ENCODE data around the gene TMEM121. TPM values are rescaled to one million over a fixed set of nuclear protein-coding genes. Genes with fewer than 3 reads are reported as not detected.

Gene TMEM121
- total RNA-seq, 2 experiments from 2014 or later, result 0.21 to 0.25 TPM

DNA sequence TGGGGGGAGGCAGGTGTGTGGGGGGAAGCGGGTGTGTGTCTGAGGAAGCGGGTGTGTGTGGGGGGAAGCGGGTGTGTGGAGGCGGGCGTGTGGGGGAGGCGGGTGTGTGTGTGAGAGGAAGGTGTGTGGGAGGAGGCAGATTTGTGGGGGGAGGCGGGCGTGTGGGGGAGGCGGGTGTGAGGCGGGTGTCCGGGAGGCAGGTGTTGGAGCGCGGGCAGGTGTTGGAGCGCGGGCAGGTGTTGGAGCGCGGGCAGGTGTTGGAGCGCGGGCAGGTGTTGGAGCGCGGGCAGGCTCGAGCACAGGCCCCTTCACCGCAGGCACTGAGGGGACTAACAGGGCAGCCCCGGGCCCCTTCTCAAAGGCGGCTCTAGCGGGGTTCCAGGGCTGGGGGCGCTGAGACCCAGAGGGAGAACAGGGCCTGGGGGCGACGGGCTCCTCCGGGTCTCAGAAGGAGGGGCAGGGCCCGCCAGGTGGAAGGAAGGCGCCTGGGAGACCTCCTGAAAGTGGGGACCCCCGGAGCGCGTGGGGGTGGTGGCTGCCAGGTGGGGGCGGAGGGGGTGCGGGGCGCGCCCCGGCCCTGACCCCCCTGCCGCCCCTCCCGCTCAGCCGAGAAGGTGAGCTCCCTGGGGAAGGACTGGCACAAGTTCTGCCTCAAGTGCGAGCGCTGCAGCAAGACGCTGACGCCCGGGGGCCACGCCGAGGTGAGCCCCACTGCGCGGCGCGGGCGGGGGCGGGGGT is 48.6 kb upstream of the TMEM121 start:
- no peaks in the 10 kb centered on the region for H3K9me3 ChIP-seq (ENCODE audit: low read length)
- POLR2A ChIA-PET, result no interaction called here
- no TSS peak for BruUV-seq (replicated peaks)
- H3K4me3 ChIP-seq (ENCODE audit: low read depth, low read length, poor library complexity, severe bottlenecking), result no peak overlapping the region
- H3K4me2 ChIP-seq (ENCODE audit: low read length), result no peak overlapping the region
- H3K9me2 ChIP-seq (ENCODE audit: insufficient read depth, low read length), result no peaks in the 10 kb centered on the region
- peaks cover 24% of the 10 kb centered on the region for H3K4me1 ChIP-seq (ENCODE audit: insufficient read depth, low read length, poor library complexity, severe bottlenecking)
- H3K27ac ChIP-seq (ENCODE audit: low read depth, low read length, poor library complexity, severe bottlenecking), result no peak overlapping the region
- CTCF ChIA-PET (ENCODE audit: unreplicated experiment), result no interaction called here
- intact Hi-C loops (cut with micrococcal nuclease; ENCODE audit: unreplicated experiment), result no loop called here
- H4K20me1 ChIP-seq (ENCODE audit: insufficient read depth, low read length), result no peaks in the 10 kb centered on the region
- no peak for DNase-seq (ENCODE audit: low spot score)
- H3K36me3 ChIP-seq (ENCODE audit: insufficient read depth, low read length), result no peaks in the 10 kb centered on the region
- H2AFZ ChIP-seq (ENCODE audit: low read length), result no peak overlapping the region
- no peaks in the 10 kb centered on the region for H3K79me2 ChIP-seq (ENCODE audit: insufficient read depth, low read depth, low read length)
- no peak for TF ChIP-seq EZH2phosphoT487 (IDR thresholded peaks at IDR 0.05; ENCODE audit: borderline replicate concordance, low read depth, low read length)
- no peak for TF ChIP-seq CTCF (conservative IDR thresholded peaks at IDR 0.05; ENCODE audit: low read length)

DNA sequence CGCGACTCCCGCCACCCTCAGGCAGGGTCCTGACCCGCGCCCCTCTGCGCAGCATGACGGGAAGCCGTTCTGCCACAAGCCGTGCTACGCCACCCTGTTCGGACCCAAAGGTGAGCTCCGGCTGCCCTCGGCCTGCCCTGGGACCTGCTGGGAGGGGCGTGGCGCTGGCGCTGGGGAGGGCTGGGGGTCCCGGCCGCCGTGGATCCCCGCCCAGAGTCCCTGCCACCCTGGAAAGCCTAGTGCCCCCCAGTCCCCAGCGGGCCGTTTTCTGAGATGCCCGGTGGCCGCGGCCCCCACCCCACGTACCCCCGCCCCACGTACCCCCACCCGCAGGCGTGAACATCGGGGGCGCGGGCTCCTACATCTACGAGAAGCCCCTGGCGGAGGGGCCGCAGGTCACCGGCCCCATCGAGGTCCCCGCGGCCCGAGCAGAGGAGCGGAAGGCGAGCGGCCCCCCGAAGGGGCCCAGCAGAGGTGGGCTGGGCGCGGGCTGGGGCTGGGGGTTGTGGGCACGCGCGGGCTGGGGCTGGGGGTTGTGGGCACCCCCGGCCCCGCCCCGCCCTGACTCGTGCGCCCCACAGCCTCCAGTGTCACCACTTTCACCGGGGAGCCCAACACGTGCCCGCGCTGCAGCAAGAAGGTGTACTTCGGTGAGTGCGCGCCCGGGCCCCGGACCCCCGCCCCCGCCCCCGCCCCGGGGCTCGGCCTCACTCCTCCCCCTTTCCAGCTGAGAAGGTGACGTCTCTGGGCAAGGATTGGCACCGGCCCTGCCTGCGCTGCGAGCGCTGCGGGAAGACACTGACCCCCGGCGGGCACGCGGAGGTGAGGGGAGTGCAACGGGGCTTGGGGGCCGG is 47.8 kb upstream of the TMEM121 start:
- H3K9me3 ChIP-seq (ENCODE audit: low read length), result no peaks in the 10 kb centered on the region
- no peak overlapping the region for H3K4me2 ChIP-seq (ENCODE audit: low read length)
- H3K4me3 ChIP-seq (ENCODE audit: low read depth, low read length, poor library complexity, severe bottlenecking), result no peak overlapping the region
- BruUV-seq (replicated peaks), result no TSS peak
- intact Hi-C loops (cut with micrococcal nuclease; ENCODE audit: unreplicated experiment), result no loop called here
- H3K4me1 ChIP-seq (ENCODE audit: insufficient read depth, low read length, poor library complexity, severe bottlenecking), result peaks cover 21% of the 10 kb centered on the region
- H3K36me3 ChIP-seq (ENCODE audit: insufficient read depth, low read length), result no peaks in the 10 kb centered on the region
- ChIA-PET CTCF (ENCODE audit: unreplicated experiment) (no interaction called here), POLR2A (no interaction called here)
- H3K9me2 ChIP-seq (ENCODE audit: insufficient read depth, low read length), result no peaks in the 10 kb centered on the region
- no peaks in the 10 kb centered on the region for H3K79me2 ChIP-seq (ENCODE audit: insufficient read depth, low read depth, low read length)
- no peak overlapping the region for H2AFZ ChIP-seq (ENCODE audit: low read length)
- H3K27ac ChIP-seq (ENCODE audit: low read depth, low read length, poor library complexity, severe bottlenecking), result no peak overlapping the region
- H4K20me1 ChIP-seq (ENCODE audit: insufficient read depth, low read length), result no peaks in the 10 kb centered on the region
- DNase-seq (ENCODE audit: low spot score), result no peak
- no peak for TF ChIP-seq EZH2phosphoT487 (IDR thresholded peaks at IDR 0.05; ENCODE audit: borderline replicate concordance, low read depth, low read length)
- no peak for TF ChIP-seq CTCF (conservative IDR thresholded peaks at IDR 0.05; ENCODE audit: low read length)
